Glutamatergic neuron (in vitro differentiated cells): ENCODE data around the gene AGPAT1. TPM values are rescaled to one million over a fixed set of nuclear protein-coding genes. Genes with fewer than 3 reads are reported as not detected.
A peak's percentile ranks its signal among the peaks of the same experiment; 100 is the strongest.

Source experiments
- DNase-seq: peaks from one replicate; pipeline ENCODE4 v3.0.0; 2022
- H3K27ac Mint-ChIP-seq: one replicate; pipeline ENCODE4 v1.8.0; 2020; ENCODE audit warnings: mild to moderate bottlenecking, mixed read lengths, inconsistent platforms; ENCODE audit not compliant: unreplicated experiment
- H3K27me3 Mint-ChIP-seq: one replicate; pipeline ENCODE4 v1.8.0; 2020; ENCODE audit warnings: mild to moderate bottlenecking, moderate library complexity, mixed read lengths, inconsistent platforms; ENCODE audit not compliant: unreplicated experiment
- H3K36me3 Mint-ChIP-seq: one replicate; pipeline ENCODE4 v1.8.0; 2020; ENCODE audit warnings: mild to moderate bottlenecking, mixed read lengths, inconsistent platforms; ENCODE audit not compliant: unreplicated experiment
- H3K4me1 Mint-ChIP-seq: one replicate; pipeline ENCODE4 v1.8.0; 2020; ENCODE audit warnings: mild to moderate bottlenecking, low read depth, mixed read lengths, inconsistent platforms; ENCODE audit not compliant: unreplicated experiment
- H3K4me3 Mint-ChIP-seq: one replicate; pipeline ENCODE4 v1.8.0; 2020; ENCODE audit warnings: mild to moderate bottlenecking, mixed read lengths, inconsistent platforms; ENCODE audit not compliant: unreplicated experiment
- H3K9me3 Mint-ChIP-seq: one replicate; pipeline ENCODE4 v1.8.0; 2020; ENCODE audit warnings: mild to moderate bottlenecking, moderate library complexity, mixed read lengths, inconsistent platforms; ENCODE audit not compliant: unreplicated experiment
- total RNA-seq: library from RNA; stranded (reverse); fragmentation: NEBNext Ultra II Directional; extraction: Animal tissue kit (Norgen Biotek cat#: 25700); gene quantifications from one replicate; pipeline ENCODE4 v1.2.1, GENCODE V29; 2021; ENCODE audit not compliant: unreplicated experiment
- TF ChIP-seq, protein P1 (sequence below): fragments of 200-600 bp; sonication (generic); IDR thresholded peaks from one replicate; pipeline ENCODE4 v1.5.0; 2021; ENCODE audit not compliant: partially characterized antibody, unreplicated experiment

AGPAT1 gene
- total RNA-seq, 1 donor from 2014 or later: 136 TPM

DNA sequence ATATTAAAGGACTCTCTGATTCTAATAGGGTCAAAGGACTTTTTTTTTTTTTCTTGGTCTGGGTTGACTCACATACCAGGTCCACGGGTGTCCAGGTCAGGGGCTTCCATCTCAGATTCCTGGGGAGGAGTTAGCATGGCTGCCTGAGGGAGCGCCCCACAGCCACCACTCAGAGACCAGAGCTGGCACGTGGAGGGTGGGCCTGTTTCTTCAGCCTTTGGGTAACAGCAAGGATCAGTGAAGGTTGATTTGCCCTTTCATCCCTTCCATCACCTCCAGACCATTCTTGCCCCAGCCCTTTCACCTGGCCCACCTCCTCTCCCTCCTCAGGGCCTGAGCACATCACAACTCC, 22.4 kb upstream of the AGPAT1 start:
- no peak for DNase-seq
- Mint-ChIP-seq H3K4me3 (no peak overlapping the region), H3K9me3 (peaks cover 11% of the 10 kb centered on the region), H3K4me1 (peaks cover 11% of the 10 kb centered on the region), H3K27ac (no peak overlapping the region), H3K27me3 (peaks cover 6% of the 10 kb centered on the region), H3K36me3 (no peaks in the 10 kb centered on the region)
- TF ChIP-seq, protein P1, sequence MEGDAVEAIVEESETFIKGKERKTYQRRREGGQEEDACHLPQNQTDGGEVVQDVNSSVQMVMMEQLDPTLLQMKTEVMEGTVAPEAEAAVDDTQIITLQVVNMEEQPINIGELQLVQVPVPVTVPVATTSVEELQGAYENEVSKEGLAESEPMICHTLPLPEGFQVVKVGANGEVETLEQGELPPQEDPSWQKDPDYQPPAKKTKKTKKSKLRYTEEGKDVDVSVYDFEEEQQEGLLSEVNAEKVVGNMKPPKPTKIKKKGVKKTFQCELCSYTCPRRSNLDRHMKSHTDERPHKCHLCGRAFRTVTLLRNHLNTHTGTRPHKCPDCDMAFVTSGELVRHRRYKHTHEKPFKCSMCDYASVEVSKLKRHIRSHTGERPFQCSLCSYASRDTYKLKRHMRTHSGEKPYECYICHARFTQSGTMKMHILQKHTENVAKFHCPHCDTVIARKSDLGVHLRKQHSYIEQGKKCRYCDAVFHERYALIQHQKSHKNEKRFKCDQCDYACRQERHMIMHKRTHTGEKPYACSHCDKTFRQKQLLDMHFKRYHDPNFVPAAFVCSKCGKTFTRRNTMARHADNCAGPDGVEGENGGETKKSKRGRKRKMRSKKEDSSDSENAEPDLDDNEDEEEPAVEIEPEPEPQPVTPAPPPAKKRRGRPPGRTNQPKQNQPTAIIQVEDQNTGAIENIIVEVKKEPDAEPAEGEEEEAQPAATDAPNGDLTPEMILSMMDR: no peak

DNA sequence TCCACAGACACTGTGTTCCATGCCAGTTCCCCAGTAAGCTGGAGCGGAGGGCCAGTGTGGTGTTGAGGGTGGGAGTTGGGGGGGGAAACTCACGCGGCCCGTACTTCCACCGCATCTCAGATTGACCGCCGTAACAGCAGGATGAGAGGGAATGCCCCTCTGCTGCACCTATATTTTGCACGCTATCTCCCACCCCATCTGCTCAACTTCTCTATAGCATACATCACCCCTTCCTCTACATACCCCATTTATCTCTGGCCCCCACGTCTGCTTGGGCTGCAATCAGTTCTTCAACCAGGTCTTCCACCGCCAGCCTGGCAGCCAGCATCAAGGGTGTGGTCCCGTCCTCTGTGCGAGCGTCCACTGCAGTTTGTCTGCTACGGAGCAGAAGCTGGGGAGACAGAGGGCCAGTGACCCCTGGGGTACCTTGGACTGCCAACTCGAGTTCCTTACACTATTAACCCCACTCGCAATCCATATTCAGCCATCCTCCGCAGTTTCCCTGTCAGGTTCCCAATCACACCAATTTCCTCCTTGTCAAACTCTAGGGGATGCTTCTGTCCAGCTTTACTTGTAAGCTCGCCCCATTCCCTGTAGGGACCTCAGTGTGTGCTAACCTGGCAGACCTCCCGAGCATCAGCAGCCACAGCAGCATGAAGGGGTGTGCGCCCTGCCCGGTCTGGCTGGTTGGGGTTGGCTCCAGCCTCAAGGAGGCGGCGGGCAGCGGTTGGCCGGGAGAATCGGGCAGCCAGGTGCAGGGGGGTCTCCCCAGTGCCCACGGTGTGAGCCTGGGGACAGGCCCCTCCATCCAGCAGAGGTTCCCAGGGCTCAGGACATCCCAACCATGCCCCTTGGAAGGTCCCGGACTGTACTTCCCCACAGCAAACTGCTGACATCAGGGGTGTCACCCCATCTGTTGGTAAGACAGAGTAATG, 21.1 kb upstream of the AGPAT1 start:
- Mint-ChIP-seq H3K27ac (peak overlapping the region; percentile 100), H3K4me1 (peaks cover 9% of the 10 kb centered on the region), H3K36me3 (no peaks in the 10 kb centered on the region), H3K4me3 (peak overlapping the region; percentile 91), H3K27me3 (peaks cover 6% of the 10 kb centered on the region), H3K9me3 (peaks cover 11% of the 10 kb centered on the region)
- TF ChIP-seq, protein P1: no peak
- no peak for DNase-seq

DNA sequence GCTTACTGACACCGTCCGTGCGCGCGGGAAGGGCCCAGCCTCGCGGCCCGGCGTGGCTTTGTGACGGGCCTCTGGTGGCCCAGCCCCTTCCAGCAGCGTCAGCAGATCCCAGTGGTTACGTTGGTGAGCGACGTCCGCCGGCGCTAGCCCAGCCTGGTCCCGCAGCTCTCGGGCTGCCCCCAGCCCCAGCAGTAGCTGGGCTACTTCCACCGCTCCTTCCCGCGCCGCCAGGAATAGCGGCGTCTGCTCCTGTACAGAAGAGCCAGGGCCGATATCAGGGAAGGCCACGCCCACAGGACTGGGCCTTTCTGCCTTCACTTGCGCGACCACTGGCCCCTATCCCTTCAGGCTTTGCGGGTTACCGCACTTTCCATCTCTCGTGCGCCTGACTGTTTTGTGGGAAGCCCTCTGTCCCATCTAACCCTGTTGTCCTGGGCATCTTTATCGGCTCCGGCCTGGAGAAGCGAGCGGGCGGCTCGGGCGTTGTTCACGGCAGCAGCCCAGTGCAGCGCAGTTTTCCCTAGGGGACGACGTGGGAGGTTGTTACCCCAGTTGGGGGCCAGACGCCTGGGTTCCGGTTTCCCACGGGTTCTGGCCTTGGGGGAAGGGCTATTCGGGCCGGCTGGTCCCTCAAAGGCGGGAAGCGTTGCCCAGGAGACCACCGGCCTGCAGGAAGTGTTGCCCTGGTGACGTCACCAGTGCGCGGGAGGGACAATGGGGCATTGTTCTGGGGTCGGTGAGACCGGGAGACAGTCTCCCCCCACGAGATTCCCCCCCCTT, 20.2 kb upstream of the AGPAT1 start:
- Mint-ChIP-seq H3K27ac (peak overlapping the region; percentile 100), H3K4me1 (peaks cover 9% of the 10 kb centered on the region)
- TF ChIP-seq, protein P1: peak; percentile 8

DNA sequence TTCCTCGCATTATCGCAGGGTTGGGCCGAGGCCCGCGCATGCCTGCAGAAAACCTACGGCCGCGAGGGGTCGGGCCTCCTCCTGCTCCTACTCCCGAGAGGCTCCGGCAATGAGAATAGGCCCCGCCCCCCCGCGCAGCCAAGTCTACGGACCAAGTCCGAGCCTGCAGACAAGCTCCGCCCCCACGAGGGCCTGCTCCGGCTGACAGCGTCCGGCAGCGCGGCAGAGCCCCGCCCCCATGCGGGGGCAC, 19.7 kb upstream of the AGPAT1 start:
- H3K27ac Mint-ChIP-seq: peak overlapping the region; percentile 80
- no peaks in the 10 kb centered on the region for H3K36me3 Mint-ChIP-seq
- H3K4me1 Mint-ChIP-seq: peaks cover 11% of the 10 kb centered on the region

More for the DNA sequence above, 20.2 kb upstream of the AGPAT1 start:
- Mint-ChIP-seq H3K27me3 (peaks cover 8% of the 10 kb centered on the region), H3K9me3 (peaks cover 14% of the 10 kb centered on the region), H3K4me3 (peak overlapping the region; percentile 91), H3K36me3 (no peaks in the 10 kb centered on the region)
- DNase-seq: peak; percentile 90

More for the DNA sequence above, 19.7 kb upstream of the AGPAT1 start:
- DNase-seq: peak; percentile 100
- peak overlapping the region; percentile 91 for H3K4me3 Mint-ChIP-seq
- peaks cover 17% of the 10 kb centered on the region for H3K9me3 Mint-ChIP-seq
- TF ChIP-seq, protein P1: peak; percentile 71
- peaks cover 8% of the 10 kb centered on the region for H3K27me3 Mint-ChIP-seq
